ENCODE data around the gene CASZ1.

- no peak for TF ChIP-seq CTCF (IDR thresholded peaks at IDR 0.05)
- peak in 2 of 3 donors; percentile 33 to 69 for TF ChIP-seq POLR2AphosphoS5 (IDR thresholded peaks at IDR 0.05)
Observed at GRCh38 chr1:10685808-10686403, 110.5 kb downstream of the CASZ1 start.

Data from stomach (tissue), 4 donors.